Astrocyte (in vitro differentiated cells and primary cell): ENCODE data around the gene MED27. TPM values are rescaled to one million over a fixed set of nuclear protein-coding genes. Genes with fewer than 3 reads are reported as not detected.

Source experiments
- DNase-seq: peaks from one replicate; pipeline ENCODE4 v3.0.0-alpha.2; 2010; ENCODE audit warnings: low read depth
- FAIRE-seq: peaks from 2 replicates; lab custom pipeline; 2011; peaks lifted over from hg19 to GRCh38; lab: Jason Lieb, UNC
- H2AFZ ChIP-seq: 2 replicates; pipeline ENCODE4 v1.6.0; 2012; ENCODE audit warnings: low read depth, low read length, inconsistent platforms
- H3K27ac ChIP-seq: 2 replicates; pipeline ENCODE4 v1.5.1; 2011; ENCODE audit warnings: low read depth, low read length, inconsistent platforms
- H3K27me3 ChIP-seq: 2 replicates; pipeline ENCODE4 v1.6.0; 2011; ENCODE audit warnings: low read length, inconsistent platforms; ENCODE audit not compliant: insufficient read depth
- H3K36me3 ChIP-seq: 2 replicates; pipeline ENCODE4 v1.5.1; 2011; ENCODE audit warnings: low read length, inconsistent platforms; ENCODE audit not compliant: insufficient read depth
- H3K4me1 ChIP-seq: 2 replicates; pipeline ENCODE4 v1.5.1; 2011; ENCODE audit warnings: low read length, inconsistent platforms; ENCODE audit not compliant: insufficient read depth
- H3K4me2 ChIP-seq: 2 replicates; pipeline ENCODE4 v1.6.0; 2012; ENCODE audit warnings: low read length, inconsistent platforms
- H3K4me3 ChIP-seq: 2 replicates; pipeline ENCODE4 v1.5.1; 2011; ENCODE audit warnings: low read depth, mild to moderate bottlenecking, low read length, inconsistent platforms; ENCODE audit not compliant: insufficient read depth
- H3K79me2 ChIP-seq: 2 replicates; pipeline ENCODE4 v1.6.0; 2012; ENCODE audit warnings: mild to moderate bottlenecking, low read length, inconsistent platforms; ENCODE audit not compliant: insufficient read depth
- H3K9ac ChIP-seq: 2 replicates; pipeline ENCODE4 v1.6.0; 2012; ENCODE audit warnings: mild to moderate bottlenecking, low read length, inconsistent platforms
- H3K9me3 ChIP-seq: 2 replicates; pipeline ENCODE4 v1.5.1; 2012; ENCODE audit warnings: low read depth, mild to moderate bottlenecking, low read length, inconsistent platforms; ENCODE audit not compliant: insufficient read depth
- H4K20me1 ChIP-seq: 2 replicates; pipeline ENCODE4 v1.6.0; 2012; ENCODE audit warnings: low read length, inconsistent platforms; ENCODE audit not compliant: insufficient read depth
- H3K27ac Mint-ChIP-seq: one replicate; pipeline ENCODE4 v1.8.0; 2021; ENCODE audit warnings: mild to moderate bottlenecking, mixed read lengths; ENCODE audit not compliant: unreplicated experiment
- H3K27me3 Mint-ChIP-seq: one replicate; pipeline ENCODE4 v1.8.0; 2021; ENCODE audit warnings: low read depth, mixed read lengths; ENCODE audit not compliant: unreplicated experiment
- H3K36me3 Mint-ChIP-seq: one replicate; pipeline ENCODE4 v1.8.0; 2021; ENCODE audit warnings: low read depth, mixed read lengths; ENCODE audit not compliant: unreplicated experiment
- H3K4me1 Mint-ChIP-seq: one replicate; pipeline ENCODE4 v1.8.0; 2021; ENCODE audit warnings: low read depth, mixed read lengths; ENCODE audit not compliant: unreplicated experiment
- H3K4me3 Mint-ChIP-seq: one replicate; pipeline ENCODE4 v1.8.0; 2021; ENCODE audit warnings: mild to moderate bottlenecking, moderate library complexity, mixed read lengths; ENCODE audit not compliant: unreplicated experiment
- H3K9me3 Mint-ChIP-seq: one replicate; pipeline ENCODE4 v1.8.0; 2021; ENCODE audit warnings: mild to moderate bottlenecking, mixed read lengths; ENCODE audit not compliant: unreplicated experiment
- EZH2 ChIP-seq: IDR thresholded peaks from 2 replicates; pipeline ENCODE4 v1.6.1; 2012; ENCODE audit warnings: mild to moderate bottlenecking, low read length, inconsistent platforms; ENCODE audit not compliant: insufficient read depth
- total RNA-seq: library from RNA; stranded (reverse); gene quantifications from 2 replicates; pipeline ENCODE4 v1.2.1, GENCODE V29; 2021
- TF ChIP-seq, protein P1 (sequence below): IDR thresholded peaks from 2 replicates; pipeline ENCODE4 v1.5.1; 2011; ENCODE audit warnings: low read depth, mild to moderate bottlenecking, inconsistent platforms, low read length, moderate library complexity; ENCODE audit not compliant: insufficient read depth

The MED27 gene
- total RNA-seq, 1 donor from 2014 or later = 26.9 TPM

- Mint-ChIP-seq H3K4me1 (no peaks in the 10 kb centered on the region), H3K36me3 (no peaks in the 10 kb centered on the region), H3K27ac (no peak overlapping the region), H3K4me3 (no peak overlapping the region), H3K9me3 (no peaks in the 10 kb centered on the region), H3K27me3 (peaks cover 79% of the 10 kb centered on the region)
- no peak overlapping the region for H3K4me3 ChIP-seq
- TF ChIP-seq, protein P1, sequence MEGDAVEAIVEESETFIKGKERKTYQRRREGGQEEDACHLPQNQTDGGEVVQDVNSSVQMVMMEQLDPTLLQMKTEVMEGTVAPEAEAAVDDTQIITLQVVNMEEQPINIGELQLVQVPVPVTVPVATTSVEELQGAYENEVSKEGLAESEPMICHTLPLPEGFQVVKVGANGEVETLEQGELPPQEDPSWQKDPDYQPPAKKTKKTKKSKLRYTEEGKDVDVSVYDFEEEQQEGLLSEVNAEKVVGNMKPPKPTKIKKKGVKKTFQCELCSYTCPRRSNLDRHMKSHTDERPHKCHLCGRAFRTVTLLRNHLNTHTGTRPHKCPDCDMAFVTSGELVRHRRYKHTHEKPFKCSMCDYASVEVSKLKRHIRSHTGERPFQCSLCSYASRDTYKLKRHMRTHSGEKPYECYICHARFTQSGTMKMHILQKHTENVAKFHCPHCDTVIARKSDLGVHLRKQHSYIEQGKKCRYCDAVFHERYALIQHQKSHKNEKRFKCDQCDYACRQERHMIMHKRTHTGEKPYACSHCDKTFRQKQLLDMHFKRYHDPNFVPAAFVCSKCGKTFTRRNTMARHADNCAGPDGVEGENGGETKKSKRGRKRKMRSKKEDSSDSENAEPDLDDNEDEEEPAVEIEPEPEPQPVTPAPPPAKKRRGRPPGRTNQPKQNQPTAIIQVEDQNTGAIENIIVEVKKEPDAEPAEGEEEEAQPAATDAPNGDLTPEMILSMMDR = no peak
- TF ChIP-seq EZH2 = no peak
- H3K9ac ChIP-seq = no peak overlapping the region
- H3K27me3 ChIP-seq = peaks cover 63% of the 10 kb centered on the region
- no peaks in the 10 kb centered on the region for H4K20me1 ChIP-seq
- no peak overlapping the region for H3K27ac ChIP-seq
- no peak overlapping the region for H3K4me2 ChIP-seq
- FAIRE-seq (no peak), DNase-seq (no peak)
- H2AFZ ChIP-seq = no peak overlapping the region
- H3K36me3 ChIP-seq = no peaks in the 10 kb centered on the region
- no peaks in the 10 kb centered on the region for H3K9me3 ChIP-seq
- no peaks in the 10 kb centered on the region for H3K79me2 ChIP-seq
- H3K4me1 ChIP-seq = no peaks in the 10 kb centered on the region
Measured at GRCh38 chr9:132126680-132127236, 47.1 kb upstream of the MED27 start.

DNA sequence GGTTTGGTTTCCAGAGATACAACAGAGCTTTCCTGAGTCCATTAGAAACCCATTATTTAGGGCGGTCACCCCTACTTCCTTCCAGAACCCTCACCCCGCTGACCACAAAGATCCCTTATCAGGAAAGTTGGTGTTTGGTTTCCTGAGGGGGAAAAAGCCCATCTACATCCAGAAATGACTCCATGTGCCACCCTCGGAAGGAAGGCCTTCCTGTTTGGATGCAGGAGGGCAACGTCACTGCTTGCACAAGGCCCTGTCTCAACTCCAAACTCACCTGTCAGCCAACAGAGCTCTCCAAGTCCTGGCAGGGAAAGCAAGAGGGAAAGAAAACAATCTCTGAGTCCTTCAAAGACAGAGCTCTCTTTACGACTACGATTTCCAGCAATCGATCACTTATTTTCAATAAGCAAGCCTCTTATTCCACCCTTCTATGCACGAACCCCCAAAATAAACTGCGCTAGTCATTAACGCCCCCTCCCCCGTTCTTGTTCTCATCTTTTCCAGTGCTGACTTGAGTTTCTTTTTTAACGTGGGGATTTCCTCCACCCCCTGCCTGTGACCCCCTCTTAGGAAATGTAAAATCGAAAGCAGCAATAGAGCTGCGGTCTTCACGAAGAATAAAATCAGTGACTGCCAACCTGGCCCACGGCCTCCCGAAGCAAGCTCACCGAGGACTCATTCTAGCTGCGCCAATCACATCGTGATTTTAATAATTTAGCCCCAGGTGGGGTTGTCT is 46.4 kb upstream of the MED27 start:
- Mint-ChIP-seq H3K4me1 (no peaks in the 10 kb centered on the region), H3K27me3 (peaks cover 79% of the 10 kb centered on the region), H3K36me3 (no peaks in the 10 kb centered on the region), H3K27ac (no peak overlapping the region), H3K9me3 (no peaks in the 10 kb centered on the region), H3K4me3 (no peak overlapping the region)
- no peak for DNase-seq
- FAIRE-seq = no peak
- Histone ChIP-seq H3K4me2 (no peak overlapping the region), H4K20me1 (no peaks in the 10 kb centered on the region), H3K27me3 (peaks cover 70% of the 10 kb centered on the region), H3K4me3 (no peak overlapping the region), H3K9ac (no peak overlapping the region), H3K36me3 (no peaks in the 10 kb centered on the region), H3K79me2 (no peaks in the 10 kb centered on the region), H2AFZ (no peak overlapping the region), H3K4me1 (no peaks in the 10 kb centered on the region), H3K27ac (no peak overlapping the region), H3K9me3 (no peaks in the 10 kb centered on the region)
- TF ChIP-seq, protein P1 = no peak
- TF ChIP-seq EZH2 = no peak

GRCh38 chr9:132125361-132125760 is 45.7 kb upstream of the MED27 start:
- Histone ChIP-seq H3K9me3 (no peaks in the 10 kb centered on the region), H3K4me1 (no peaks in the 10 kb centered on the region), H3K27ac (no peak overlapping the region), H2AFZ (no peak overlapping the region), H3K36me3 (no peaks in the 10 kb centered on the region), H3K27me3 (peaks cover 71% of the 10 kb centered on the region), H3K4me3 (no peak overlapping the region), H3K9ac (no peak overlapping the region), H4K20me1 (no peaks in the 10 kb centered on the region), H3K4me2 (no peak overlapping the region), H3K79me2 (no peaks in the 10 kb centered on the region)
- FAIRE-seq = no peak
- H3K27ac Mint-ChIP-seq = no peak overlapping the region
- no peaks in the 10 kb centered on the region for H3K9me3 Mint-ChIP-seq
- no peak overlapping the region for H3K4me3 Mint-ChIP-seq
- peaks cover 75% of the 10 kb centered on the region for H3K27me3 Mint-ChIP-seq
- no peak for TF ChIP-seq EZH2
- TF ChIP-seq, protein P1 = no peak
- H3K4me1 Mint-ChIP-seq = no peaks in the 10 kb centered on the region
- DNase-seq = no peak
- H3K36me3 Mint-ChIP-seq = no peaks in the 10 kb centered on the region
